ENCODE data around the gene DDOST. TPM values are rescaled to one million over a fixed set of nuclear protein-coding genes. Genes with fewer than 3 reads are reported as not detected.

The DDOST gene
- total and polyA plus RNA-seq, 2 experiments from 2014 or later: 151 to 270 TPM

- no peak overlapping the region for H3K27ac Mint-ChIP-seq
- ATAC-seq: no peak
- peaks cover 9% of the 10 kb centered on the region for H3K4me1 ChIP-seq (ENCODE audit: insufficient read depth)
- no peak overlapping the region for H3K4me3 ChIP-seq
- H3K27me3 ChIP-seq (ENCODE audit: insufficient read depth): no peaks in the 10 kb centered on the region
- peaks cover 18% of the 10 kb centered on the region for H3K36me3 Mint-ChIP-seq (ENCODE audit: low read depth)
- H3K27ac ChIP-seq (ENCODE audit: low read depth): no peak overlapping the region
- no peaks in the 10 kb centered on the region for H3K9me2 ChIP-seq (ENCODE audit: insufficient read depth)
- peak overlapping the region; percentile 13; the same call in 1 of the 2 replicates for H2AFZ ChIP-seq
- H3F3A ChIP-seq (replicated peaks; ENCODE audit: low read depth): no peaks in the 10 kb centered on the region
- no peaks in the 10 kb centered on the region for H3K79me2 ChIP-seq (replicated peaks; ENCODE audit: insufficient read depth)
- H3K36me3 ChIP-seq (ENCODE audit: insufficient read depth): peaks cover 13% of the 10 kb centered on the region; the same call in 1 of the 2 replicates
- H3K4me3 Mint-ChIP-seq: 0 out of 3 replicates have a peak overlapping the region, but pooled peaks have one; percentile 61
- no peaks in the 10 kb centered on the region for H4K20me1 ChIP-seq (replicated peaks; ENCODE audit: insufficient read depth)
- no peak for DNase-seq (ENCODE audit: low spot score)
- H3K9me3 Mint-ChIP-seq: peaks cover 25% of the 10 kb centered on the region
- TF ChIP-seq STAT1 (IDR thresholded peaks at IDR 0.05; ENCODE audit: unreplicated experiment) (no peak), POLR2AphosphoS5 (IDR thresholded peaks at IDR 0.05; ENCODE audit: low read depth) (no peak), ETS1 (IDR thresholded peaks at IDR 0.05) (no peak)
- peaks cover 18% of the 10 kb centered on the region for H3K27me3 Mint-ChIP-seq (ENCODE audit: insufficient read depth, low read depth, poor library complexity)
- peaks cover 8% of the 10 kb centered on the region; the same call in 2 of the 3 replicates for H3K4me1 Mint-ChIP-seq
- H3K4me2 ChIP-seq: no peak overlapping the region
Observed at GRCh38 chr1:20632386-20632785, 28.8 kb downstream of the DDOST start.

- no peak overlapping the region for H3K4me2 ChIP-seq
- ATAC-seq: no peak
- no peak for DNase-seq (ENCODE audit: low spot score)
- peaks cover 25% of the 10 kb centered on the region for H3K36me3 Mint-ChIP-seq (ENCODE audit: low read depth)
- H3K27ac Mint-ChIP-seq: no peak overlapping the region
- peaks cover 37% of the 10 kb centered on the region for H3K9me3 Mint-ChIP-seq
- peak overlapping the region; percentile 28; the same call in 1 of the 2 replicates for H2AFZ ChIP-seq
- H3K36me3 ChIP-seq (ENCODE audit: insufficient read depth): peaks cover 13% of the 10 kb centered on the region; the same call in 1 of the 2 replicates
- no peaks in the 10 kb centered on the region for H3K79me2 ChIP-seq (replicated peaks; ENCODE audit: insufficient read depth)
- H3F3A ChIP-seq (replicated peaks; ENCODE audit: low read depth): peaks cover 6% of the 10 kb centered on the region; the same call in 1 of the 2 replicates
- H3K4me3 ChIP-seq: no peak overlapping the region
- H3K27ac ChIP-seq (ENCODE audit: low read depth): no peak overlapping the region
- no peaks in the 10 kb centered on the region for H4K20me1 ChIP-seq (replicated peaks; ENCODE audit: insufficient read depth)
- H3K27me3 ChIP-seq (ENCODE audit: insufficient read depth): no peaks in the 10 kb centered on the region
- peaks cover 11% of the 10 kb centered on the region for H3K27me3 Mint-ChIP-seq (ENCODE audit: insufficient read depth, low read depth, poor library complexity)
- no peak overlapping the region for H3K4me3 Mint-ChIP-seq
- peaks cover 17% of the 10 kb centered on the region for H3K4me1 Mint-ChIP-seq
- H3K4me1 ChIP-seq (ENCODE audit: insufficient read depth): peaks cover 21% of the 10 kb centered on the region
- 0 out of 2 replicates have a peak, but pooled peaks cover 6% of the 10 kb centered on the region for H3K9me2 ChIP-seq (ENCODE audit: insufficient read depth)
- TF ChIP-seq ZNF114 (CRISPR knock-in tag; IDR thresholded peaks at IDR 0.05) (no peak), POLR2AphosphoS5 (IDR thresholded peaks at IDR 0.05; ENCODE audit: low read depth) (no peak), JUNB (IDR thresholded peaks at IDR 0.05; ENCODE audit: unreplicated experiment) (no peak), ETS1 (IDR thresholded peaks at IDR 0.05) (no peak), CTCF (conservative IDR thresholded peaks at IDR 0.05; ENCODE audit: low read depth in 2 of 2) (no peak), REST (IDR thresholded peaks at IDR 0.05; ENCODE audit: unreplicated experiment) (no peak)
Observed at GRCh38 chr1:20630729-20631128, 30.4 kb downstream of the DDOST start.

All from GM23338 (cell line).